HEK293 (cell line): Measurements from ENCODE around the gene UBE3C.

ENCODE experiments used
- KLF1 ChIP-seq: fragments of 450-650 bp; formaldehyde crosslinking; IDR thresholded peaks from 2 replicates; pipeline ENCODE4 v1.5.1; 2016; ENCODE audit warnings: missing biosample characterization, missing genetic modification characterization
- SCRT2 ChIP-seq: fragments of 450-650 bp; formaldehyde crosslinking; IDR thresholded peaks from 2 replicates; pipeline ENCODE4 v1.5.1; 2016; ENCODE audit warnings: missing biosample characterization, missing genetic modification characterization
- ZIC2 ChIP-seq: fragments of 450-650 bp; formaldehyde crosslinking; IDR thresholded peaks from 2 replicates; pipeline ENCODE4 v1.5.1; 2016; ENCODE audit warnings: missing biosample characterization, missing genetic modification characterization
- ZNF2 ChIP-seq: fragments of 450-650 bp; formaldehyde crosslinking; IDR thresholded peaks from 2 replicates; pipeline ENCODE4 v1.5.1; 2016; ENCODE audit warnings: missing biosample characterization, missing genetic modification characterization
- ZNF214 ChIP-seq: fragments of 450-650 bp; formaldehyde crosslinking; IDR thresholded peaks from 2 replicates; pipeline ENCODE4 v1.5.1; 2017; ENCODE audit warnings: missing biosample characterization, mild to moderate bottlenecking, missing genetic modification characterization, borderline replicate concordance
- ZNF335 ChIP-seq: fragments of 450-650 bp; formaldehyde crosslinking; conservative IDR thresholded peaks from 2 replicates; pipeline ENCODE4 v1.5.1; 2016; ENCODE audit warnings: missing biosample characterization, missing genetic modification characterization
- ZNF394 ChIP-seq: fragments of 450-650 bp; formaldehyde crosslinking; IDR thresholded peaks from 2 replicates; pipeline ENCODE4 v1.5.1; 2016; ENCODE audit warnings: missing biosample characterization, missing genetic modification characterization, mild to moderate bottlenecking, moderate library complexity, borderline replicate concordance
- ZNF670 ChIP-seq: fragments of 450-650 bp; formaldehyde crosslinking; IDR thresholded peaks from 2 replicates; pipeline ENCODE4 v1.5.1; 2016; ENCODE audit warnings: missing biosample characterization, missing genetic modification characterization, low read depth
- ZNF777 ChIP-seq: fragments of 450-650 bp; formaldehyde crosslinking; IDR thresholded peaks from 2 replicates; pipeline ENCODE4 v1.5.1; 2017; ENCODE audit warnings: missing biosample characterization, missing genetic modification characterization, borderline replicate concordance
- TF ChIP-seq, protein P1 (sequence below): fragments of 450-650 bp; formaldehyde crosslinking; conservative IDR thresholded peaks from 2 replicates; pipeline ENCODE4 v1.5.1; 2016; ENCODE audit warnings: low read depth, missing biosample characterization, missing genetic modification characterization
- TF ChIP-seq, protein P2 (sequence below): IDR thresholded peaks from 2 replicates; pipeline ENCODE4 v1.6.1; 2011; ENCODE audit warnings: mild to moderate bottlenecking, low read depth, low read length, borderline replicate concordance
- TF ChIP-seq, protein P3 (sequence below): fragments of 450-650 bp; formaldehyde crosslinking; IDR thresholded peaks from 2 replicates; pipeline ENCODE4 v1.5.1; 2016; ENCODE audit warnings: missing biosample characterization, missing genetic modification characterization
- TF ChIP-seq, protein P4 (sequence below): fragments of 450-650 bp; formaldehyde crosslinking; conservative IDR thresholded peaks from 2 replicates; pipeline ENCODE4 v1.5.1; 2016; ENCODE audit warnings: low read depth, missing biosample characterization, missing genetic modification characterization
- TF ChIP-seq, protein P5 (sequence below): fragments of 450-650 bp; formaldehyde crosslinking; IDR thresholded peaks from 2 replicates; pipeline ENCODE4 v1.5.1; 2016; ENCODE audit warnings: missing biosample characterization, missing genetic modification characterization

UBE3C gene

DNA sequence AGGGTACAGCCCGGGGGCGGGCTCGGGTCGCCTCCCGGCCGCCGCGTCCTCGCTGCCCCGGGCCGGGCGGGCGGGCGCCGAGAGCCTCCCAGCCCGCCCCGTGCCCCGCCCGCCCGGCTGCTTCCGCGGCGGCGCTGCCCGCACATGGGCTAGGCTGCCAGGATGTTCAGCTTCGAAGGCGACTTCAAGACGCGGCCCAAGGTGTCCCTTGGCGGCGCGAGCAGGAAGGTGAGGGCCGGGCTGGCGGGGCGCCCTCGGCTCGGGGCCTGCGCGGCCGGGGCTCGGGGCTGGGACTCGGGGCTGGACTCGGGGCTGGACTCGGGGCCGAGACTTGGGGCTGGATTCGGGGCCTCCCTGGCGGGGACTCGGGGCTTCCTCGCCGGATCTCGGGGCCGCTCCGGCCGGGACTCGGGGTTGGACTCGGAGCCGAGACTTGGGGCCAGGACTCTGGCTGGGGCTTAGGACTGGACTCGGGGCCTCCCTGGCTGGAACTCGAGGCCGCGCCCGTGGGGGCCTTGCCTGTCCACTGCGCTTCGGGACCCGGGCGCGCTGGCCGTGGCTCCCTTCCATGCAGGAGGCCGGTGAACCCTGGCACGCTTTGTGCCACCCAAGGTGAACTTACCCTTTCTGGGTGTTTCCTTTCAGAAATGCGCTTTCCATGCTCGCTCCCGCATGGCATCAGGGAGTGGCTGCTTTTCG, 534 bp downstream of the UBE3C start (continued):
- TF ChIP-seq, protein P1, sequence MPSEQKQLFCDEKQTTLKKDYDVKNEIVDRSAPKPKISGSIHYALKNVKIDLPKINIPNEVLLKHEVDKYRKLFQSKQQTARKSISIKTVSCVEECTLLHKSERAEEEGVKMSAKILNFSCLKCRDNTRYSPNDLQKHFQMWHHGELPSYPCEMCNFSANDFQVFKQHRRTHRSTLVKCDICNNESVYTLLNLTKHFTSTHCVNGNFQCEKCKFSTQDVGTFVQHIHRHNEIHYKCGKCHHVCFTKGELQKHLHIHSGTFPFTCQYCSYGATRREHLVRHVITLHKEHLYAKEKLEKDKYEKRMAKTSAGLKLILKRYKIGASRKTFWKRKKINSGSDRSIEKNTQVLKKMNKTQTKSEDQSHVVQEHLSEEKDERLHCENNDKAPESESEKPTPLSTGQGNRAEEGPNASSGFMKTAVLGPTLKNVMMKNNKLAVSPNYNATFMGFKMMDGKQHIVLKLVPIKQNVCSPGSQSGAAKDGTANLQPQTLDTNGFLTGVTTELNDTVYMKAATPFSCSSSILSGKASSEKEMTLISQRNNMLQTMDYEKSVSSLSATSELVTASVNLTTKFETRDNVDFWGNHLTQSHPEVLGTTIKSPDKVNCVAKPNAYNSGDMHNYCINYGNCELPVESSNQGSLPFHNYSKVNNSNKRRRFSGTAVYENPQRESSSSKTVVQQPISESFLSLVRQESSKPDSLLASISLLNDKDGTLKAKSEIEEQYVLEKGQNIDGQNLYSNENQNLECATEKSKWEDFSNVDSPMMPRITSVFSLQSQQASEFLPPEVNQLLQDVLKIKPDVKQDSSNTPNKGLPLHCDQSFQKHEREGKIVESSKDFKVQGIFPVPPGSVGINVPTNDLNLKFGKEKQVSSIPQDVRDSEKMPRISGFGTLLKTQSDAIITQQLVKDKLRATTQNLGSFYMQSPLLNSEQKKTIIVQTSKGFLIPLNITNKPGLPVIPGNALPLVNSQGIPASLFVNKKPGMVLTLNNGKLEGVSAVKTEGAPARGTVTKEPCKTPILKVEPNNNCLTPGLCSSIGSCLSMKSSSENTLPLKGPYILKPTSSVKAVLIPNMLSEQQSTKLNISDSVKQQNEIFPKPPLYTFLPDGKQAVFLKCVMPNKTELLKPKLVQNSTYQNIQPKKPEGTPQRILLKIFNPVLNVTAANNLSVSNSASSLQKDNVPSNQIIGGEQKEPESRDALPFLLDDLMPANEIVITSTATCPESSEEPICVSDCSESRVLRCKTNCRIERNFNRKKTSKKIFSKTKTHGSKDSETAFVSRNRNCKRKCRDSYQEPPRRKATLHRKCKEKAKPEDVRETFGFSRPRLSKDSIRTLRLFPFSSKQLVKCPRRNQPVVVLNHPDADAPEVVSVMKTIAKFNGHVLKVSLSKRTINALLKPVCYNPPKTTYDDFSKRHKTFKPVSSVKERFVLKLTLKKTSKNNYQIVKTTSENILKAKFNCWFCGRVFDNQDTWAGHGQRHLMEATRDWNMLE (tag by site-specific recombination): no peak
- TF ChIP-seq ZNF670 (tag by site-specific recombination) (no peak), ZNF777 (tag by site-specific recombination) (no peak), KLF1 (tag by site-specific recombination) (peak; percentile 35; the same call in 1 of the 2 replicates), ZNF2 (tag by site-specific recombination) (no peak), SCRT2 (tag by site-specific recombination) (0 out of 2 replicates have a peak, but pooled peaks have one; percentile 10), ZNF394 (tag by site-specific recombination) (no peak), ZNF214 (tag by site-specific recombination) (no peak), ZIC2 (tag by site-specific recombination) (peak; percentile 21; the same call in 1 of the 2 replicates), ZNF335 (peak; percentile 42; the same call in 1 of the 2 replicates)
- TF ChIP-seq, protein P2, sequence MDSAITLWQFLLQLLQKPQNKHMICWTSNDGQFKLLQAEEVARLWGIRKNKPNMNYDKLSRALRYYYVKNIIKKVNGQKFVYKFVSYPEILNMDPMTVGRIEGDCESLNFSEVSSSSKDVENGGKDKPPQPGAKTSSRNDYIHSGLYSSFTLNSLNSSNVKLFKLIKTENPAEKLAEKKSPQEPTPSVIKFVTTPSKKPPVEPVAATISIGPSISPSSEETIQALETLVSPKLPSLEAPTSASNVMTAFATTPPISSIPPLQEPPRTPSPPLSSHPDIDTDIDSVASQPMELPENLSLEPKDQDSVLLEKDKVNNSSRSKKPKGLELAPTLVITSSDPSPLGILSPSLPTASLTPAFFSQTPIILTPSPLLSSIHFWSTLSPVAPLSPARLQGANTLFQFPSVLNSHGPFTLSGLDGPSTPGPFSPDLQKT: no peak
- TF ChIP-seq, protein P3, sequence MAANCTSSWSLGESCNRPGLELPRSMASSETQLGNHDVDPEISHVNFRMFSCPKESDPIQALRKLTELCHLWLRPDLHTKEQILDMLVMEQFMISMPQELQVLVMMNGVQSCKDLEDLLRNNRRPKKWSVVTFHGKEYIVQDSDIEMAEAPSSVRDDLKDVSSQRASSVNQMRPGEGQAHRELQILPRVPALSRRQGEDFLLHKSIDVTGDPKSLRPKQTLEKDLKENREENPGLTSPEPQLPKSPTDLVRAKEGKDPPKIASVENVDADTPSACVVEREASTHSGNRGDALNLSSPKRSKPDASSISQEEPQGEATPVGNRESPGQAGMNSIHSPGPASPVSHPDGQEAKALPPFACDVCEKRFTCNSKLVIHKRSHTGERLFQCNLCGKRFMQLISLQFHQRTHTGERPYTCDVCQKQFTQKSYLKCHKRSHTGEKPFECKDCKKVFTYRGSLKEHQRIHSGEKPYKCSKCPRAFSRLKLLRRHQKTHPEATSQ (tag by site-specific recombination): no peak
- TF ChIP-seq, protein P4, sequence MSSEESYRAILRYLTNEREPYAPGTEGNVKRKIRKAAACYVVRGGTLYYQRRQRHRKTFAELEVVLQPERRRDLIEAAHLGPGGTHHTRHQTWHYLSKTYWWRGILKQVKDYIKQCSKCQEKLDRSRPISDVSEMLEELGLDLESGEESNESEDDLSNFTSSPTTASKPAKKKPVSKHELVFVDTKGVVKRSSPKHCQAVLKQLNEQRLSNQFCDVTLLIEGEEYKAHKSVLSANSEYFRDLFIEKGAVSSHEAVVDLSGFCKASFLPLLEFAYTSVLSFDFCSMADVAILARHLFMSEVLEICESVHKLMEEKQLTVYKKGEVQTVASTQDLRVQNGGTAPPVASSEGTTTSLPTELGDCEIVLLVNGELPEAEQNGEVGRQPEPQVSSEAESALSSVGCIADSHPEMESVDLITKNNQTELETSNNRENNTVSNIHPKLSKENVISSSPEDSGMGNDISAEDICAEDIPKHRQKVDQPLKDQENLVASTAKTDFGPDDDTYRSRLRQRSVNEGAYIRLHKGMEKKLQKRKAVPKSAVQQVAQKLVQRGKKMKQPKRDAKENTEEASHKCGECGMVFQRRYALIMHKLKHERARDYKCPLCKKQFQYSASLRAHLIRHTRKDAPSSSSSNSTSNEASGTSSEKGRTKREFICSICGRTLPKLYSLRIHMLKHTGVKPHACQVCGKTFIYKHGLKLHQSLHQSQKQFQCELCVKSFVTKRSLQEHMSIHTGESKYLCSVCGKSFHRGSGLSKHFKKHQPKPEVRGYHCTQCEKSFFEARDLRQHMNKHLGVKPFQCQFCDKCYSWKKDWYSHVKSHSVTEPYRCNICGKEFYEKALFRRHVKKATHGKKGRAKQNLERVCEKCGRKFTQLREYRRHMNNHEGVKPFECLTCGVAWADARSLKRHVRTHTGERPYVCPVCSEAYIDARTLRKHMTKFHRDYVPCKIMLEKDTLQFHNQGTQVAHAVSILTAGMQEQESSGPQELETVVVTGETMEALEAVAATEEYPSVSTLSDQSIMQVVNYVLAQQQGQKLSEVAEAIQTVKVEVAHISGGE (tag by site-specific recombination): no peak
- TF ChIP-seq, protein P5, sequence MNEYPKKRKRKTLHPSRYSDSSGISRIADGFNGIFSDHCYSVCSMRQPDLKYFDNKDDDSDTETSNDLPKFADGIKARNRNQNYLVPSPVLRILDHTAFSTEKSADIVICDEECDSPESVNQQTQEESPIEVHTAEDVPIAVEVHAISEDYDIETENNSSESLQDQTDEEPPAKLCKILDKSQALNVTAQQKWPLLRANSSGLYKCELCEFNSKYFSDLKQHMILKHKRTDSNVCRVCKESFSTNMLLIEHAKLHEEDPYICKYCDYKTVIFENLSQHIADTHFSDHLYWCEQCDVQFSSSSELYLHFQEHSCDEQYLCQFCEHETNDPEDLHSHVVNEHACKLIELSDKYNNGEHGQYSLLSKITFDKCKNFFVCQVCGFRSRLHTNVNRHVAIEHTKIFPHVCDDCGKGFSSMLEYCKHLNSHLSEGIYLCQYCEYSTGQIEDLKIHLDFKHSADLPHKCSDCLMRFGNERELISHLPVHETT (tag by site-specific recombination): no peak
